GM12875 (cell line): ENCODE data around the gene EP400.

Experiments used
- H3K4me3 ChIP-seq: one replicate; pipeline ENCODE4 v1.5.1; 2011; ENCODE audit warnings: low read depth, low read length, control low read depth
- TF ChIP-seq, protein P1 (sequence below): IDR thresholded peaks from 2 replicates; pipeline ENCODE4 v1.5.1; 2011; ENCODE audit warnings: low read depth, mild to moderate bottlenecking, control low read depth, inconsistent platforms, low read length, moderate library complexity, borderline replicate concordance; ENCODE audit not compliant: insufficient read depth

Gene EP400

DNA sequence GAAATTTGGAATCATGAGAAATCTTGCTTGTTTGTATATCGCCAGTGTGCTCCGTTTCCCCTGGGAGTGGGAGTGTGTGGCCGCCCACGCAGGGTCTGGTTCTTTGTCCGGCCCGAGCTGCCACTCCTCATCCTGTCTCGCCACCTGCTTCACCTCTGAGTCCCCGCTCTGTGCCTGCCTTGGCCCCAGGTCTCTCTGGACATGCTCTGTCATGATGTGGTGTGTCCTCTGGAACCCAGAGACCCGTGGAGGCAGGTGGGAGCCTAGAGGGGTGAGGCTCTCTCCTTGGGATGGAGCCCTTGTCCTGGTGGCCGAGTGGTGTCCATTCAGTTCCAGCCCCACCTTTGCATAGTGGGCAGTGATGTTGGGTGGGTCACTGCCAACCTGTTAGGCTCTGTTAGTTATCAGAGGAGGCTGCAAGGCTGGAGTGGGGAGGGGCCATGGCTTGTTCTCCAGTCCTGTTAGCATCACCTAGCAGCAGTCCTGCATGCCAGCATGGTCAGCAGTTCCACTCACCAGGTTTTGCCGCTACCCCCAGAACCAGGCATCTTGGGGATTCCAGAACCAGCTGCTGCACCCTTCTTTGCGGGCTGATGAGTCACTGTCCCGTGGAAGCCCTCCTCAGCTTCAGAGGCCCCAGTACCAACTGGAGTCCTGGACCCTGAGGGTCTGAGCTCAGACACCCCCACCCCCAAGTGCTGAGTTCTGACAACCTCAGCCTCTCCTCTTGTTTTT lies 76.5 kb downstream of the EP400 start:
- TF ChIP-seq, protein P1, sequence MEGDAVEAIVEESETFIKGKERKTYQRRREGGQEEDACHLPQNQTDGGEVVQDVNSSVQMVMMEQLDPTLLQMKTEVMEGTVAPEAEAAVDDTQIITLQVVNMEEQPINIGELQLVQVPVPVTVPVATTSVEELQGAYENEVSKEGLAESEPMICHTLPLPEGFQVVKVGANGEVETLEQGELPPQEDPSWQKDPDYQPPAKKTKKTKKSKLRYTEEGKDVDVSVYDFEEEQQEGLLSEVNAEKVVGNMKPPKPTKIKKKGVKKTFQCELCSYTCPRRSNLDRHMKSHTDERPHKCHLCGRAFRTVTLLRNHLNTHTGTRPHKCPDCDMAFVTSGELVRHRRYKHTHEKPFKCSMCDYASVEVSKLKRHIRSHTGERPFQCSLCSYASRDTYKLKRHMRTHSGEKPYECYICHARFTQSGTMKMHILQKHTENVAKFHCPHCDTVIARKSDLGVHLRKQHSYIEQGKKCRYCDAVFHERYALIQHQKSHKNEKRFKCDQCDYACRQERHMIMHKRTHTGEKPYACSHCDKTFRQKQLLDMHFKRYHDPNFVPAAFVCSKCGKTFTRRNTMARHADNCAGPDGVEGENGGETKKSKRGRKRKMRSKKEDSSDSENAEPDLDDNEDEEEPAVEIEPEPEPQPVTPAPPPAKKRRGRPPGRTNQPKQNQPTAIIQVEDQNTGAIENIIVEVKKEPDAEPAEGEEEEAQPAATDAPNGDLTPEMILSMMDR: no peak
- H3K4me3 ChIP-seq: no peak overlapping the region

DNA sequence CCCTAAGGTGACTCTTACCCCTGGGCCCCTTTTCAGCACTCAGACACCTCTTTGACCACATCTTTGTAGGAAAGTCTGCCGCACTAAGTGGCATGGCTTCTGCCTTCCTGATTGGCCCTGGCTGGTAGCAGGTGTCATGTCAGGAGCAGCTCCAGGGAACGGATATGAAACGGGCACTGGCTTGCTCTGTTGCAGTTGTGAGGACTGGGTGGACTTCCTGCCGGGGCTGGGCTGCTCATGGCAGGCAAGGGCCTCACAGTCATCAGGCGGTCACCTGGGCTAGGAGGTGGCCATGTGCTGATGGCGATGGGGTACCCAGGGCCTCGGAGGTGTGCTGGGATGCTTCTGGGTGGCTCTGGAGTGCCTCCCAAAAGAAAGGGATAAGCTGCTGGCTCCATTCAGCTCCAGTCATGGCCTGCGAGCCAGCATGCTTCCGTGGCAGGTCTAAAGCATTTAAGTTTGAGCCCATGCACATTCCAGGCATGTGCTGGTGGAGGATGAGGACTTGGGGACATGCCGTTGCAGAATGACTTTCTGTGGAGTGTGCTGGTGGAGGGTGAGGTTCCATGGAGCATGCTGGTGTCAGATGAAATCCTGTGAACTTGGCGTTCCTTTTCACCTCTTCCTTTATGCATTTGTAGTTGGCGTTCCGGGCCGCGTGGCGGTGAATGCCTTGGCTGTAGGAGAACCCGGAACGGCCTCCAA lies 77.2 kb downstream of the EP400 start:
- H3K4me3 ChIP-seq: no peak overlapping the region
- TF ChIP-seq, protein P1: no peak

DNA sequence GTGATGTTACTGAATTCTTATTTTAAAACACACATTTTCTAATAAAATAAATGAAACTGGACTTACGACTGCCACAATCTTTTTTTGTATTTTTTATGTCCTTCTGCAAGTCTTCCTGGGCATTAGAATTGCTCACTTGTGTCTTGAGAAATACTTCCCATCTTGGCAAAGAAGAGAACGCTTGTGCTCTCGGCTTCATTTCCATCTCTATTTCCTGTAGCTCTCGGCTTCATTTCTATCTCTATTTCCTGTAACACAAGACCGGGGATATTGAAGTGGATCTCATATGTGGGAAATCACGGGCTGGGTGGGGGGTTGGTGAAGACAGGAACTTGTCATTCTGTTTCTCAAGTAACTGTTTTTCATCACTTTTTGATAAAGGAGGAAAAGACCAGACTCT lies 77.9 kb downstream of the EP400 start:
- no peak overlapping the region for H3K4me3 ChIP-seq
- TF ChIP-seq, protein P1: no peak

GRCh38 chr12:132028111-132028510 lies 78.4 kb downstream of the EP400 start:
- TF ChIP-seq, protein P1: no peak
- no peak overlapping the region for H3K4me3 ChIP-seq

- no peak overlapping the region for H3K4me3 ChIP-seq
- TF ChIP-seq, protein P1: no peak
Measured at GRCh38 chr12:132029503-132030300, 80.0 kb downstream of the EP400 start.

GRCh38 chr12:132030367-132031038 lies 80.8 kb downstream of the EP400 start:
- H3K4me3 ChIP-seq: no peak overlapping the region
- TF ChIP-seq, protein P1: no peak
